22Rv1 (cell line): ENCODE data around the gene CCDC148.
A peak's percentile ranks its signal among the peaks of the same experiment; 100 is the strongest.

Experiments used
- H3K27ac ChIP-seq: fragments of 450-650 bp; 2 replicates; pipeline ENCODE4 v1.5.1; 2017
- CTCF ChIP-seq: fragments of 450-650 bp; IDR thresholded peaks from 2 replicates; pipeline ENCODE4 v1.5.1; 2017; ENCODE audit warnings: mild to moderate bottlenecking
- ZFX ChIP-seq: fragments of 450-650 bp; IDR thresholded peaks from 2 replicates; pipeline ENCODE4 v1.6.1; 2017; ENCODE audit warnings: antibody characterized with exemption, borderline replicate concordance

The CCDC148 gene

DNA sequence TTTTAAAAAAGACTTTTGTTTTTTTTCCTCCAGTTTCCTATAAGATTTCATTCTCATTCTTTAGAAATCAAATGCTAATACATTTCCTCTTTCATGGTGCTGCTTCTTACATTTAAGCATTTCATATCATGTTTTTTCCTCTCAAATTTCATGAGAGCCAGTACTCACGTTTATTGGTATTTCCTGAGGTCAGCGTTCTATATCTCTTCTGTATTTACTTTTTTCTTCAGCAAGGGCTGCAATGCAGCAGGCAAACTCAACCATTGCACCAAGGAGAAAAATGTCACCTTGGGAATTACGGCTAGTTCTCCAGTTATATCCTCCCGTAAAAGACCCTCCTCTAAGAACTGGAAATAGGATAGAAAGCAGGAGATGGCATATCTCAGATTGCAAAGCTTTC is 322.5 kb downstream of the CCDC148 start:
- no peak for TF ChIP-seq ZFX
- no peak for TF ChIP-seq CTCF
- H3K27ac ChIP-seq, result no peak overlapping the region

DNA sequence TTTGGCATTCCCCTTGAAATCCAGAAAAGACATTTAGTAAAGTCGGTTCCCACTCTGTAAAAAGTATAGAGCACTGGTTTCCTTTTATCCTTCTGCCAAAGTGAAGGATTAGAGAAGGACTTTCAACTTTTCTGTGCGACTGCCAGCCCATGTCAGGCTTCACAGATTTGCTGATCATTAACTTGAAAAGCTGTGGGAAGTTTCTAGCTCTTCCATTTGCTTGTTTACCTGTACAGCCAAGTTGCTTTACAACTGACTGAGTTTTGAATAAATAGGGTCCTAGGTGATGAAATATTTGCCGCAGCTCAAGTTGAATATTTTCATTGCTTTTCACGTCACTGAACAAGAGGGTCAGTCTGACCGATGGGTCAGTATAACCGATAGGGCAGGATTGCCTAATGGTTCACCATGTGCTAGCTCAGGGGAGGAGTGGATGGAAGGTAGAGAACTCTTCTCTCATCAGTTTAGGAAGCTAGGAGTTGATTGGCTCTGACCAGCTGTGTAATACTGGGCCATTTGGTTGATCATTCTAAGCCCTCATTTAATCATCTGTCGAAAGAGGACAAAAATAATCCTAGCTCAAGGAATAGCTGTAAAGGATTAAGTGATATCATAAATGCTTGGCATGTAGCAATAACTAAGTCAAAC is 324.5 kb downstream of the CCDC148 start:
- TF ChIP-seq ZFX (no peak), CTCF (no peak)
- peak overlapping the region; percentile 55 for H3K27ac ChIP-seq

GRCh38 chr2:158131483-158131912 is 325.1 kb downstream of the CCDC148 start:
- H3K27ac ChIP-seq, result peak overlapping the region; percentile 55
- TF ChIP-seq CTCF (no peak), ZFX (no peak)

- H3K27ac ChIP-seq, result peak overlapping the region; percentile 55
- no peak for TF ChIP-seq CTCF
- TF ChIP-seq ZFX, result no peak
Observed at GRCh38 chr2:158130832-158131473, 325.6 kb downstream of the CCDC148 start.

DNA sequence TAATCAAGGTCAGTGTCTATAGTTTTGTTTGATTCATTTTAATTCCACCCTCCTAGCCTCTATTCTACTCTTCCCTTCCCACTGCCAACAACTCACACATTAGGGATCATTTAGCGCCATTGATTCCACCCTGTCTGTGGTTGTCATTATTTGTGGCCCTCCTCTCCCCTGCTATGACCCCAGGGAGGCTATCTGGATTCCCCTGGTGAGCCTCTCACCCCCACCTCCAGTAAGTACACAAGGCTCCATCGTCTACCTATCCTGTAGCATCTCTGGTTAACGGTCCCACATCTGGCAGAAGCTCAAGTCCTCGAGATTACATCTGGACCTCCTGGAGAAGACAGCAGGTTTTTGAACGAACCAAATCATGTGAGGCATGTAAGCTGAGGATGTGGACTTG is 327.5 kb downstream of the CCDC148 start:
- TF ChIP-seq ZFX, result no peak
- TF ChIP-seq CTCF, result no peak
- peak overlapping the region; percentile 65 for H3K27ac ChIP-seq

GRCh38 chr2:158128168-158128973 is 328.2 kb downstream of the CCDC148 start:
- peak overlapping the region; percentile 65 for H3K27ac ChIP-seq
- TF ChIP-seq ZFX (no peak), CTCF (no peak)
